Measurements from ENCODE around the gene GABBR2. TPM values are rescaled to one million over a fixed set of nuclear protein-coding genes. Genes with fewer than 3 reads are reported as not detected.

Gene GABBR2
- total and polyA plus RNA-seq, 8 donors: 0.41 to 2.3 (median 0.79) TPM

DNA sequence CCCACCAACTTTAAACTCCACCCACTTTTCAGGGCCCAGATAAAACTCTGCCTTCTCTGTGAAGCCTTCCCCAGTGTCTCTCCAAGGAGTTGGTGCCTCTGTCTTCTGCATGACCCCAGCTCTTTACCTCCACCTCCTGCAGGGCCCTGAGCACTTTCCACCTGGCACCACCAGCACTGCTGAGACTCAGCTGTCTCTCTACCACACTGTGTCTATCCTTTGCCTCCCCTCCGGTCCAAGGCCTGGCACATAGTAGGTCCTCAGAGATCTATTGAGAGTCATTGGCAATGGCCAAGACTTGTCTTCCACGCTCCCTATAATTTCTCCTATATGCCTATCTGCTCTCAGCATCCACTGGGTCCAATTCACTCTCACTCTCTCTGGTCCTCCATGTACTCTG, 12.9 kb upstream of the GABBR2 start:
- peaks cover 0 to 33% of the 10 kb centered on the region in 2 donors for H3K27me3 ChIP-seq
- no peak overlapping the region for H3K27ac ChIP-seq
- no peaks in the 10 kb centered on the region for H3K4me1 ChIP-seq
- intact Hi-C loops (cut with DNase I): no loop called here
- H3K4me3 ChIP-seq: no peak overlapping the region
- no peaks in the 10 kb centered on the region for H3K9me3 ChIP-seq
- TF ChIP-seq, protein P1, sequence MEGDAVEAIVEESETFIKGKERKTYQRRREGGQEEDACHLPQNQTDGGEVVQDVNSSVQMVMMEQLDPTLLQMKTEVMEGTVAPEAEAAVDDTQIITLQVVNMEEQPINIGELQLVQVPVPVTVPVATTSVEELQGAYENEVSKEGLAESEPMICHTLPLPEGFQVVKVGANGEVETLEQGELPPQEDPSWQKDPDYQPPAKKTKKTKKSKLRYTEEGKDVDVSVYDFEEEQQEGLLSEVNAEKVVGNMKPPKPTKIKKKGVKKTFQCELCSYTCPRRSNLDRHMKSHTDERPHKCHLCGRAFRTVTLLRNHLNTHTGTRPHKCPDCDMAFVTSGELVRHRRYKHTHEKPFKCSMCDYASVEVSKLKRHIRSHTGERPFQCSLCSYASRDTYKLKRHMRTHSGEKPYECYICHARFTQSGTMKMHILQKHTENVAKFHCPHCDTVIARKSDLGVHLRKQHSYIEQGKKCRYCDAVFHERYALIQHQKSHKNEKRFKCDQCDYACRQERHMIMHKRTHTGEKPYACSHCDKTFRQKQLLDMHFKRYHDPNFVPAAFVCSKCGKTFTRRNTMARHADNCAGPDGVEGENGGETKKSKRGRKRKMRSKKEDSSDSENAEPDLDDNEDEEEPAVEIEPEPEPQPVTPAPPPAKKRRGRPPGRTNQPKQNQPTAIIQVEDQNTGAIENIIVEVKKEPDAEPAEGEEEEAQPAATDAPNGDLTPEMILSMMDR (IDR thresholded peaks at IDR 0.05): no peak
- DNase-seq: no peak
- H3K36me3 ChIP-seq: no peaks in the 10 kb centered on the region
- no peak for ATAC-seq

DNA sequence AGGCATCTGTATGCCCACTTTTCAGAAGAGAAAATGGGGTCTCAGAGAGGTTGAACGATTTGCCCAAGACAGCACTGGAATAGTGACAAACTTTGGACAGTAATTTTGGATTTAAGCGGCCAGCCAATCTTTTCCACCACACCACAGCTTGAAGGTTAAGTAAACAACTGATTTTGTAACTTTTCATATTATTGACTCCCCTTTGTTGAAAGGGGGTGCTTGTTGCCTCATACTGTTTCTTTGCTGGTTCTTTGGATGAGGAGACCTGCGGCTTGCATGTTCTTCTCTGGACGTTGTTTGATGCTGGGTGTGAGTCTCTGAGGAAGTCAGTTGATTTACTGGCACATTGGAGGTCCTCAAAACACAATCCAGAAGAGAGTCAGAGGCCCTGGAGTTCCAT, 11.7 kb upstream of the GABBR2 start:
- Histone ChIP-seq H3K9me3 (no peaks in the 10 kb centered on the region), H3K27ac (no peak overlapping the region), H3K27me3 (peaks cover 0 to 27% of the 10 kb centered on the region in 2 donors), H3K4me1 (no peaks in the 10 kb centered on the region), H3K36me3 (no peaks in the 10 kb centered on the region), H3K4me3 (no peak overlapping the region)
- TF ChIP-seq, protein P1 (IDR thresholded peaks at IDR 0.05): no peak
- DNase-seq (no peak), ATAC-seq (no peak)
- intact Hi-C loops (cut with DNase I): no loop called here

DNA sequence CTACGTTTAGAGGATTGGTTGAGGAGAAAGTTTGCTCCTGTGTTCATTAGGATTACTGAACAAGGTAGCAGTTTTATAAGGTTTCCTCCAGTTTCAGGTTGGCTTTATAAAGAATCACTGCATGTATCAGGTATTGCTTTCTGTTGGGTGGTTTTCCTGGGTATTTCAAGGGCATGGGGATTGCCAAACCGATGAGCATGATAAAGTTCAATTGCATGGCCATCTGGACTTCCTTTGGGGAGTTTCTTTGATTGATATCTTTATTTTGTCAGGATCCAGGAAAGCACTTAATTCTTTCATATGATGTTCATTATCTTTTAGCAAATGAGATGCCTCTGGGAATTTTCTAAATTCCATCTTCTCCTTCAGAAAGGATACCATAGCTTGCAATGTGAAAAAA, 10.3 kb upstream of the GABBR2 start:
- no peak overlapping the region for H3K27ac ChIP-seq
- no peaks in the 10 kb centered on the region for H3K4me1 ChIP-seq
- H3K27me3 ChIP-seq: peaks cover 0 to 20% of the 10 kb centered on the region in 2 donors
- H3K4me3 ChIP-seq: no peak overlapping the region
- no peaks in the 10 kb centered on the region for H3K9me3 ChIP-seq
- no peaks in the 10 kb centered on the region for H3K36me3 ChIP-seq
- intact Hi-C loops (cut with DNase I): no loop called here
- TF ChIP-seq, protein P1 (IDR thresholded peaks at IDR 0.05): no peak
- no peak for DNase-seq
- no peak for ATAC-seq

DNA sequence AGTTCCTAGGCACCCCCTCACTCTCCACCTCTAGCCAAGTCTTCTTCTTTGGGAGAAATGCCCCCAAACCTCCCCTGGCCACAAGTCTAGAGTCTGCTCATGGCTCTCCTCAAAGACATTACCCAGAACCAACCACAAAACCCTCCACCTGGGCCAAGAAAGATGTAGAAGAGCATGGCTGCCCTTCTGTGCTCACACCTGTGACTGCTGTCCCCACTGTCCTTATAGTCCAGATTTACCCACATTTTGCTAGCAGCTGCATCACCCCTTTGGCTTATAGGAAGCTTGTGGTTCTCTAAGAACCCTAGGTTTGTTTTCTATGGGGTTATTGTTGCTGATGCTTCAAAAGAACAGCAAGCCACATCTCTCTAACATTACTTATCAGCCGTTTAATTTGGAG, 6.1 kb upstream of the GABBR2 start:
- no peak for DNase-seq
- intact Hi-C loops (cut with DNase I): no loop called here
- TF ChIP-seq, protein P1 (IDR thresholded peaks at IDR 0.05): no peak
- Histone ChIP-seq H3K27me3 (peaks cover 3 to 50% of the 10 kb centered on the region in 2 donors), H3K4me3 (no peak overlapping the region), H3K27ac (no peak overlapping the region), H3K36me3 (no peaks in the 10 kb centered on the region), H3K4me1 (no peaks in the 10 kb centered on the region), H3K9me3 (no peaks in the 10 kb centered on the region)
- ATAC-seq: no peak

DNA sequence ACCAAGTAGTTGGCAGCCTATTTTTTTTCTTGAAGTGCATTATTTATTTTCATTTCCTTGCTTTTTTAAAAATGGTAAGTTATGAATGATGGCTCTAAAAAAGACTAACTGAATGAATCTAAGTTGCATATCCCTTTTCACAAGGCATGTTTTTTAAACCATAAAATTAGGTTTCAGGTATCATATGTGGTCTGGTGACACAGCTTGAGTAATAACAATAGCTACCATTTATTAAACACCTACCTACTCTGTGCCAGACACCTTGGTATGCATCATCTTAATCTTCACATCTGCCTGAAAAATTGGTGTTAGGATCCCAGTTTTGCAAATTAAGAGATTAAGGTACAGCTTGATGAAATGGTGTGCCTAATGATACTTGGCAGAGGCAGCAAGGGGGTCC, 4.3 kb upstream of the GABBR2 start:
- Histone ChIP-seq H3K9me3 (no peaks in the 10 kb centered on the region), H3K27me3 (peaks cover 19 to 61% of the 10 kb centered on the region in 2 donors), H3K36me3 (no peaks in the 10 kb centered on the region), H3K4me1 (peaks cover 0 to 10% of the 10 kb centered on the region in 2 donors), H3K27ac (no peak overlapping the region), H3K4me3 (no peak overlapping the region)
- TF ChIP-seq, protein P1 (IDR thresholded peaks at IDR 0.05): no peak
- no peak for ATAC-seq
- no peak for DNase-seq
- intact Hi-C loops (cut with DNase I): no loop called here

Measured in left lung (tissue), 10 donors.